Measurements from ENCODE around the gene THRB.

THRB gene

DNA sequence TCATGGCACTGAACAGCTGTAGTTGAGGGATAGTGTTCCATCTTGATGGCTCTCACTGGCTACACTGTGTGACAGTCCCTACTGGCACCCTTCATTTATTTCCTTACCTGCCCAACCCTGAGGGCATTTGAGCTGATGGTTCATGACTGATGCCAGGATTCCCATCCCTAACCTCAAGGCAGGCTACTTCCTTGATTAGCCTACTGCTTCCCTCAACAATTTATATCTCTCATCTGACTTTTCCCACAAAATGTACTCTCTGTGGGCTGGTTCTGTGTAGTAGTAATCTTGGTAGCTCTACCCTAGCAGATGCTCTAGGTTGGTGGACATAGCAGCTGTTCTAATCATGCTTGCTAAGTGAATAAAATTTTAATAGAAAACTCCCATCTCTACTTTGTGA is 106.0 kb downstream of the THRB start:
- no peak overlapping the region for H3K4me3 ChIP-seq
- H3K27ac ChIP-seq, result peak overlapping the region in 2 of 21 experiments; percentile 24 to 29

DNA sequence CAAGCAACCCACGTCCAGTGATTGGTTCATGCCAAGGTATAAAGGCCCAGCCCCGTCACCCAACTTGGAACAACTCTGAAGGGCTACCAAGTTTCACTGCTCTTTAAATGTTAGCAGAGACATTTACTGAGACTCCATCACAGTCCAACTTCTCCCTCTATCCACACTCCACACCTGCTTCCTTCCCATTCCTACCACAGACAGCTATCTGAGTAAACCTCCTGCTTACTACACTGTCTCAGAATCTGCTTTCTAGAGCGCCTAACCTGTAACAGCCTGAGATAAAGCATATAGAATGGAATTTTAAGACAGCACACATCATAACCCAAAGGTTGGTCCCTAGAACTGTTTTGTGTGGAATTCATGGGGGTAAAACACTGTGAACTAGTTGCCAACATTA is 106.5 kb downstream of the THRB start:
- no peak overlapping the region for H3K4me3 ChIP-seq
- H3K27ac ChIP-seq, result no peak overlapping the region

DNA sequence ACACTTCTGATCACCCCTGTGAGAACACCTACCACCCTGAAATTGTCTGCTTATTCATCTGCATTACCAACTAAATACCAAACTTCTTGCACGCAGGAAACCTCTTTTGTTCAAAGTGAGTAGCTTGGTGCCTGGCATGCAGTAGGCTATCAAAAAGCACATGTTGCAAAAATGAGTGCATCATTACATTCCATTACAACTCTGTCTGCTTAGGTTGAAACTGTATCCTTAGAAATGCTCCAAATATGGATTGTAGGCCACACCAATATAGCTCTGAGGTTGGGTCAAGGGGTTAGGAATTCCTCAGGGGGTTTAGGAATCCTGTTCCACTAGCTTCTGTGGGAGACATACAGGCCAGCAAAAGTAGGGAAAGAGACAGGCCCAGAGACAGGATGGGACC is 107.2 kb downstream of the THRB start:
- Histone ChIP-seq H3K27ac (no peak overlapping the region), H3K4me3 (no peak overlapping the region)

DNA sequence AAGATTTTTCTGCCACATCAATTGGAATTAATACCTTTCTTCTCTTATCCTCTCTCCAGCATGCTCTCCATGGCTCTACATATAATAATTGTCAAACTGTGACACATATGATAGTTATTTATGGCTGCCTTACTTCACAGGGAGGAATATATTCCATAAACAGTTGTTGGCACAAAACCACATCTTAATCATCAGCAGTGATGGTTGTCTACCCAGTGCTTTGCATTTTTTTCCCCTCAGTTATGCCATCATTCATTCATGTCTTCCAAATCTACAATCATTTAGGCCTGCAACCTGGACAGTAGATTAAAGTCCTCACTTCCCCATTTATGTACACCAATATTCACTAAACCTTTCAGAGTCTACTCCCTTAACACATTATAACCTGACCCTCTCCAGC is 107.7 kb downstream of the THRB start:
- Histone ChIP-seq H3K27ac (no peak overlapping the region), H3K4me3 (no peak overlapping the region)

DNA sequence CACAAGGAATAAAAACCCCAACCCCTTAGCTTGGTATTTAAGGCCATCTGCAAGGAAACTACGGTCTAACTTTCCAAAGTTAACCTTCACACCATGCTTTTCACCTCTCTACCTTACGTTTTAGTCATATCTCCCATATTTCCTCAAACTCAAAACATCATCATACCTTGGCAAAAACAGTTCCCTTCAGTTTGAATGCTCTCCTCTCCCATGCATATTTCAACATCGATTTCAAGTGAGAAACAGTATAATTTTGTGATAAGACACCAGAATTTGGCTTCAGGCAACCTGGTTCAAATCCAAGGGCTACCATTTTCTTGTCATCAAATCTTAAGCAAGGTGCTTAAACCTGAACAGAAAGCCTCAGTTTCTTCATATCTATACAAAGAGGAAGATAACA is 108.2 kb downstream of the THRB start:
- no peak overlapping the region for H3K4me3 ChIP-seq
- no peak overlapping the region for H3K27ac ChIP-seq

DNA sequence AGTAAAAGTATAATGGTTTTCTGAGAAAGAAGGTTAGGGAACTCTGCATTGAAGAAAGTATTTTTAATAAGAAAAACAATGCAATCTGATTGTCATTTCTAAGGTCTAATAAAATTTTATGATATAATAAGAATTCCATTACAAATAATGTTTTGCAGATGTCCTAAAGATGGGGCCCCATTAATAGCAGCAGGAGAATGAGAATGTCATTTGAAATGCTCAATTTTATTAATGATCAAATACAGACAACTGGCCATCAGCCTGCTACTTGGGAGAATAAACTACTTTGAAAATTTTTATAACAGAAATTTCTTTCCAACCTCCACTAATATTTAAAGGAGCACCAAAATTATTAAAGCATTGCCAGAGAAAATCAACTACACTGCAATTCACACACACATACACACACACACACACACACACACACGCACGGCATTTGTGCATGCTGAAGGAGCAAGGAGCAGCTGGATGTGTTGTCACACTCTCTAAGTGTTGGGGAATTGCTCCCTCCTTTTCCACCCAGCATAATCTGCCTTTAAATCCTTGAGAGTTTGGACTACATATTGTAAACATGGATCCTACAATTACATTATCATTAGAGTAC is 109.5 kb downstream of the THRB start:
- Histone ChIP-seq H3K27ac (no peak overlapping the region), H3K4me3 (no peak overlapping the region)

DNA sequence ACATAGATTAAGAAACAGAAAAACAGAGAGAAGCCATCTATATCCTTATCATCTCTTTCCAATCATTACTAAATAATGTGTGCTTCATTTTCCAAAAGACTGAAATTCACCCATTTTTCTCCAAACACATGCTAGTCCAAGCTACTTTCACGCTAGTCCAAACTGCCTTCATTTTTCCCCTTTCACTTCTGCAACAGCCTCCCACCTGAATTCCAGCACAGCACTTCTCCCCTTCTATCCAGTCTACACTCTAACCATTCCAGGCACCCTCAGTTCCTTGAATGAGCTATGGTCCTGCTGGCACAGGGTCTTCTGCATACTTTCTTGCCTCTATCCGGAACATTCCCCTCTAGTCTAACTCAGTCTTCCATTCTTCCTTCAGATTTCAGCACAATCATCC is 112.0 kb downstream of the THRB start:
- H3K4me3 ChIP-seq, result no peak overlapping the region
- no peak overlapping the region for H3K27ac ChIP-seq

DNA sequence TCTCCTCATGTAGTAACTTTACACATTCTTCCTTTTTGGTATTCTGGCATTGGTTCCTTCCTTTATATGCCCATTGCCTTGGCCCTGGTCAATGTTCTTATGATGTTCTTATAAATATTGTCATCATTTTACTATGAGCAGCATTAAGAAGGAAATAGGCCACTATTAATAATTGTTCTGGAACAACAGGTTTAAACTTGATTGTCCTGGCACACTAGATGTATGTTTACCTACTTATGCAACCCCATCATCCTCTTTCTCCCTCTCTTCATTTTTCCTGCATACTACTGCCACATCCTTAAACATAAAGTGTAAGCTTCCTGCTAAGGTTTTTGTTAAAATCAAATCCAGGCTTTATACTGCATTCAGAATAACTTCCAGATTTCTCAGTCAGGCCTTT is 114.7 kb downstream of the THRB start:
- no peak overlapping the region for H3K4me3 ChIP-seq
- H3K27ac ChIP-seq, result no peak overlapping the region

DNA sequence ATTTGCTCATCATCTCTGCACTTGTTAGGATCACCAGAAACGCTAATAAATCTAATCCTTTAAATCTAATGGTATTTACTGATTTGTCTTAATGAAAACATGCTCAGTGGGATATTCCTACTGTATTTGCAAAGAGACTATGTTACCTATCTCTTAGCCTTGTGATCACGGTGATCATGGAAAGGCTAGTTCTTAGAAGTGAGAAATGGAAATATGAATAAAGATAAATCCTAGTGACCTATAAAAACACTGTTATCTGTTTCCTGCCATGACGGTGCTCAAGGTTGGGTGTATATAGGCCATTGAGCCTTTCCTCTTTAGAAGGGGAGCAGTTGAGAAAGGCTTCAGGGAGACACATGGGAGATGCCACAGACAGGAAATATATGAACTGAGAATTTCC is 116.3 kb downstream of the THRB start:
- Histone ChIP-seq H3K27ac (no peak overlapping the region), H3K4me3 (no peak overlapping the region)

DNA sequence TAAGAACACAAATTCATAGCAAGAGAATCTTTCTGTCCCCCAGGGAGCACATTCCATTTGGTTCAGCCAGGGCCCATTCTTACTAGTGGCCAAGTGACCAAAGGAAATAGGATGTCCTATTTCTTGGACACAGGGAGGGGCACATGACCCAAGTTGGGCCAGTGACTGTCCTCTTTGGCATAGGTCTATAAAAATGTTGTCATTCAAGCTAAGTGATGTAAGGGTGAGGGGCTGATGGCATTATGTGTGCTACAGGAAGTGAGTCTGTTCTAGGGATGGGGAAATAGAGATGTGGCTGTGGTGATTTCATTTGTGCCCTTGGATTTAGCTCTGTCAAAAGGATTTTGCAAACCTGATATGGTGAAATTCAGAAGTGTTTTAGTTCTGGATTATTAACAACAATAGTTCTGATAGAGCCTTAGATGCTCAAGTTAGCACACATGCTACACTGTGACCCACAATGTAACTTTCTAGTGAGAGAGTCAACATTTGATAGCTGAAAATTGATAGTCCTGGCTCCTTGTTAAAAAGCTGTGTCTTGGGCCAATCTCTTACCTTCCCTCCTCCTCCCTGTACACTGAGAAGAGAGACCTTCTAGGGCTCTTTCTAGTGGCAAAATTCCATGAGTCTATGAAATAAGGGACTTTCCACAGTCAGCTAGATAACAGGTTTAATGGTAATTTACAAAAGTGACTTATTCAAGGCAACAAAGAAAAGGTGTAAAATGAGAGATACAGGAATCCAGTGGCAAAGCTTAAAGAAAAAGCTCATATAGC is 117.2 kb downstream of the THRB start:
- peak overlapping the region in 3 of 21 experiments; percentile 3 to 29 (median 12) for H3K27ac ChIP-seq
- H3K4me3 ChIP-seq, result no peak overlapping the region

DNA sequence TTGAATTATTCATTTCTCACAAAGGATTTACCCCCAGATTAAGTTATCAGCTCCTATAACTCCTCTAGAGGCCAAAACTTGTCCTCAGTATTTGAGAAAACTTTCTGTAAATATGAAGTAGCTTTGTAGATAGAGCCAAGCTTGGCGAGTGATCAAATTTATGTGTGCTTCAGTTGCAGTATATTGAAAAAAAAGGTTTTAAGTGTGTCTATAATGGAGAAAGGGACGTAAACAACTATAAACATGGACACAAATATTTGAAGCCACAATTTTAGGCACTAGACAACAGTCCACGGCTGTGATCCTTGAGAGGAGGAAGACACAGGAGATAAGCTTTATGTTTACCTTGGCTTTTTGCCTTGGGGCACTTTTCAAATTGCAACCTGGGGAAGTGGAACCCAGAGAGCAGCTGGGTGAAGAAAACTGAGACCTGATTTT is 118.7 kb downstream of the THRB start:
- H3K27ac ChIP-seq, result no peak overlapping the region

DNA sequence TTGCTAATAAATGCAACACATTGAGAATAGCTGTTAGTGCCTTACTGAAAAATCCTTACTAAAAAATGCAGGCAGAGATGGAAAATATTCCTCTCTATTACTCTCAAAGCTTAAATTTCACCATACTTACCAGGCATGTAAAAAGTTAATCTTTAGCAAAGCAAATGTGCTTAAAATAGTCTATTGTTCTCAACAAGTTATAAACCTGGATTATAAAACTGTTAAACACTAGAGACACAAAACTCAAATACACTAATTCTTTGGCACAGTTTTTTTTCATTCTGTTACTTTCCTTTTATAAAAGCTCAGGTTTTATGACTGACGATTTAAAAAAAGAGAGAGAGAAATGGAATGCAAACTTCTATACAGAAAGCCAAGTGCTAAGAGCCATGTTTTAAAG is 119.8 kb downstream of the THRB start:
- H3K27ac ChIP-seq, result no peak overlapping the region

More for the DNA sequence above, 118.7 kb downstream of the THRB start:
- no peak overlapping the region for H3K4me3 ChIP-seq

DNA sequence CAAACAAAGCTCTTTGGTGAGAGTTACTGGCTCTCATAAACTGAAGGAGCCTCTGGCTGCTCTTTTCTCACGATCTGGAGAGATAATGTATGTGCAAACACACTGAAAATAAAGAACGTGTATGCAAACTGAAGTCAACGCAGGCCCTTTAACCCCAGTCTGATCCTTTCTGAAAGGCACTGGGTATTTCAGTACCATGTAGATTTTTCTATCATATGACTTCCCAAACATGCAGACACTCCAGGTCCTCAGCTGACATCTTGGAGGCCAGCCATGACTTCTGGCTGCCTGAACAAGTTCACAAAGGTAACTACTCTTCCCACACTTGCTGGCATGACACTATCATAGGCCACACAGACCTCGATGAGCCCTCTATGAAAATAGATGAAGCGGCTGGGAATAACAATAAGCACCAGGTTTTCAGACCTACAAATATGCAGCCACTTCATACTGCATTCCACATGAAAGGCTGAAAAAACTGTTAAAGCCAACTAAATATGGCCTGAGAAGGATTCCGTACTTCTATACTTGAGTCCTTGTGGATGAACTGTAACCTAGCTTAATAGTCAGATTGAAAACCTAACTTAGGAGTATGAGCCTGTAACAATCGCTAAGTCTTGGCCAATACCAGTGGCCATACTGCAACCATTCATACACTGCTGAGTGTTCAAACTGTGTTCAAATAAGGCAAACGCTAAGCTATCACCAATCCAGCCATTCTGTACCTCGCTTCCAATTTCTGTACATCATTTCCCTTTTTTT is 121.3 kb downstream of the THRB start:
- H3K27ac ChIP-seq, result no peak overlapping the region
- H3K4me3 ChIP-seq, result no peak overlapping the region

More for the DNA sequence above, 119.8 kb downstream of the THRB start:
- no peak overlapping the region for H3K4me3 ChIP-seq

DNA sequence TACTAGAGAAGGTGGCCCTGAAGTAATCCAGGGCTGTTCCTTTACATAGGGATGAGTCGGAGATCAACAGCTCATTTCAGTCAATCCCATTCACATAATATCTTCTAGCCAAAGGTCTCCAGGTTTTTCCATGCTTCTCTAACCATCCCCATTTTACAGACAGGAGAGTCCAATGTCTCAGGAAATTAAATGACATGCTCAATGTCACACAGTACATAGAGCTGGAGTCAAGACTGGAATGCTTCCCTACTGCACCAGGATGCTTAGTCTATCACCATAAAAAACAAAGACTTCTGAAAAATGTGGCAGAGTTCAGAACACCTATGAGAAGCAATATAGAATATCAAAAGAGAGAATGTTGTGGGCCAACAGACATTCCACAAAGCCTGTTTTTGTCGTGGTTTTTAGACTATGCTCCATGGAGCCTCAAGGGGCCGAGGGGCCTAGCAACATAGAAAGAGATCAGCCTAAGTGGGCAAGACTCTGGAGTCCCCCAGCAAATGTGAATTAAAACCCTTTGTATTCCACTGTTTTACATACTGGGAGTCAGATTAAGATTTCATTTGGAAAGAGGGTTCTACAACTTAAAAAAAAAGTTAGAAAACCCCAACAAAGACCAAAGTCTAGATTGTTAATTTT is 122.0 kb downstream of the THRB start:
- Histone ChIP-seq H3K4me3 (no peak overlapping the region), H3K27ac (no peak overlapping the region)

DNA sequence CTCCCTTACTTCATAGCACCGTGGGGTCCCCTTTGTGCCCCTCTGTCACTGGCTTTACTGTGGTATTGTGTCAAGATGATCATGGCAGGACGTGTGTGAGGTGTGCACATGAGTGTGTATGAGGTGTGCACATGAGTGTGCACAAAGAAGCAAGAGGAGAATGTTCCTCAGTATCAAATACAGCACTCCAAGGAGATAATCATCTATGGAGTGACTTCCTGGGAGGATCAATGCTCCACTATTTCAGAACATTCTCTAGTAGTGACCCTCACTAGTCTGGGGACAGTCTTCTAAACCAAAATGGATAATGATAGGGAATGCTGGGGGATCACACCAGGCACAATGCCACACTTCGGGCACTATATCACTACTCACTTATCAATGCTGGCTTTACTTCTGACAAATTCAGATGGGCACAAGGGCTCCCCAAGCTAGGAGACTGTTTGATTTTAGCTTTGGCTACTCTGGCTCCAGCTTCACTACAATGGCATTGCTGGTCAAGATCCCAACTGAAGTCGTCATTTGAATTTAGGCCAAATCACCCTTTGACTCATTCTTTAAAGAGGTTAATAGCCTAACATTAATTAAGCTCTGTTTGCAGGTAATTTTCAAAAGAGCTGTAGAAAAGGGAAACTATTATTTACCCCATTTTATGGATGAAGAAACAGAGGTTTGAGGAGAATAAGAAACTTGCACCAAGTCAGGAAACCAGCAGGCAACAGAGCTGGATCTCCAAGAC is 124.1 kb downstream of the THRB start:
- Histone ChIP-seq H3K4me3 (no peak overlapping the region), H3K27ac (no peak overlapping the region)

DNA sequence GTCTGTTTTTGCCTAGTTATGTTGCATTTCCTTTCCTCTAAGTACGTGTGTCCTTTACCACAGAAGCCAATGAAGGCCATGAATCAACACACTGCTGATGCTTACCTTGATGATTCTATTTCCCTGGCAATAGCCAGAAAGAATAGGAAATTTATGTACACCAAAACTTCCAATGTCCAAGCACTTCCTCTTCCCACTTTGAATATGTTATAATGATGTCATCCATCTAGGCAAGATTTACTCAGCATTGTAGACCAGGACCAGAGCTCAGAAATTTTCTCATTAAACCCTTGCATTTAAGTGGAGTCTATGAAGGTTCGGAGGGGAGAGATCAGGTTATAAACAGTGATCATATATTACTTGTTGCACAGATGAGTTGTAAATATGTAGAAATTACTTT is 126.0 kb downstream of the THRB start:
- no peak overlapping the region for H3K27ac ChIP-seq
- H3K4me3 ChIP-seq, result no peak overlapping the region

DNA sequence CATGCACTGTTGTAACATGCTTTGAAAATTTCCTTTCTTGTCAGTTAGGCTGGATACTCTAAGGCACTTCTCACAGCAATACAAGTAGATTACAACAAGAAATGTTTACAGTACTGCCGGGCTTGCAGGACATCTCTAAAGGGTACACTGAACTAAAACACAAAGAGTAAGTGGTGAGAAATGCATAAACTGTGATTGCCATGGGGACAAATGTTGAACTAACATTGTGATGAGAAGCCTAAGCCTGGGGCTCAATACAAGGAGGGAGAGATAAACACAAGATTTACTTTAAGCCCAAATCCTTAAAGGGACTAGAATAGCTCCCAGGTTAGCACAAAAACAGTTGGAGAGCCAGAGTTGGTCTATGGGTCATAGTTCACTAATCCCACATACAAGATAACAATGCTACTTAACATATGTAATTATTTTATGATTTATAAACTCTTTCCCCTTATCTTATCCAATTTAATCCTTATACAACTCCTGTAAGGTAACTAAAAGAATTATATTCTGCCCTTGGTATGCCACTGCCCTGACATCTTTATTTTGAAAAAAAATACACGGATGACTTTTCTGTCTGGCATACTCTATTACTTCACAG is 126.9 kb downstream of the THRB start:
- no peak overlapping the region for H3K4me3 ChIP-seq

DNA sequence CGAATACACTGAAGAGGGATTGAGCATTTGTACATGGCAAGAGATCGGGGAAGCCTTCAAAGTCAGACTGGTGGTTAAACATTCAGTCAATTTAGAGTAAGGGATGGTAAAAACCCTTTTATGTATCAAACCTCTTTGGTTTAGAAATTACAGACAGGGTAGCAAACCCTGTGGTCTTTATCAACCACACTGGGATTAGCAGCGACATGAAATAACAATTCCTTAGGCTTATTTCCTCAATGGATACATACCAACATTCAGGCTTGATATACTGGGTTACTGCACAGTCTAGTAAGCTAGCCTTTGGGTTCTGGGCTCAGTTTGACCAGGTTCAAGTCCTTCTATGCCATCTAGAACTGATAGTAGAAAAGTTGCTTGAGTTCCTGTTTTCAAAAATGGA is 127.4 kb downstream of the THRB start:
- Histone ChIP-seq H3K27ac (no peak overlapping the region), H3K4me3 (no peak overlapping the region)

More for the DNA sequence above, 126.9 kb downstream of the THRB start:
- no peak overlapping the region for H3K27ac ChIP-seq

DNA sequence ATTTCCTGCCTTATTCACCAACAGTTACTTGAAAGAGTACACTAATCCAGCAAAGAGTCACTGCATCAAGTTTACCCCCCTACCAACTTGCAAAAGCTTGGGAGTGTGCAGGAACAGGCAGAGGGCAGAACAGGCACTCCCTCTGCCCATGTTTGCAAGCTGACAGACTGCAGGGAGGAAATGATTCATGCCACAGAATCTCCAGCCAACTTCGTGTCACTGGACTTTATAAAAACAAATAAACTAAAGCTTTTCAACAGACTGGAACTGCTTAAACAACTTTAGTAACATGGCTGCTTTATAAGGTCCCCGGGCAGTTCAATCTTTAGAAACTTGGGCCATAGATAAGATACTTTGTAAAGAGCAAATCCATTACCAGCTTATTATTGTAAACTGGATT is 129.5 kb downstream of the THRB start:
- H3K27ac ChIP-seq, result peak overlapping the region in 2 of 21 experiments; percentile 1 to 23
- H3K4me3 ChIP-seq, result no peak overlapping the region
